Glomerular visceral epithelial cell (primary cell): Measurements from ENCODE around the gene SLC66A2.

Experiments used
- DNase-seq: peaks from one replicate; pipeline ENCODE4 v3.0.0-alpha.2; 2016; ENCODE audit errors: extremely low spot score

Gene SLC66A2

GRCh38 chr18:79903071-79903635, 48.3 kb downstream of the SLC66A2 start:
- no peak for DNase-seq

- DNase-seq, result no peak
Measured at GRCh38 chr18:79902640-79903039, 48.8 kb downstream of the SLC66A2 start.

- no peak for DNase-seq
Measured at GRCh38 chr18:79902075-79902474, 49.4 kb downstream of the SLC66A2 start.

- DNase-seq, result no peak
Measured at GRCh38 chr18:79901665-79902064, 49.8 kb downstream of the SLC66A2 start.

- no peak for DNase-seq
Measured at GRCh38 chr18:79900610-79901570, 50.6 kb downstream of the SLC66A2 start.

GRCh38 chr18:79899609-79900445, 51.6 kb downstream of the SLC66A2 start:
- no peak for DNase-seq

GRCh38 chr18:79898952-79899608, 52.4 kb downstream of the SLC66A2 start:
- no peak for DNase-seq

- no peak for DNase-seq
Measured at GRCh38 chr18:79897940-79898625, 53.4 kb downstream of the SLC66A2 start.

- DNase-seq, result no peak
Measured at GRCh38 chr18:79896738-79897137, 54.7 kb downstream of the SLC66A2 start.

- no peak for DNase-seq
Measured at GRCh38 chr18:79890674-79891073, 60.8 kb downstream of the SLC66A2 start.

GRCh38 chr18:79889569-79889968, 61.9 kb downstream of the SLC66A2 start:
- DNase-seq, result no peak

- DNase-seq, result no peak
Measured at GRCh38 chr18:79888016-79888415, 63.4 kb downstream of the SLC66A2 start.

GRCh38 chr18:79887181-79888000, 64.1 kb downstream of the SLC66A2 start:
- DNase-seq, result no peak

- no peak for DNase-seq
Measured at GRCh38 chr18:79884963-79885728, 66.3 kb downstream of the SLC66A2 start.

GRCh38 chr18:79884294-79884962, 67.0 kb downstream of the SLC66A2 start:
- DNase-seq, result no peak

- DNase-seq, result no peak
Measured at GRCh38 chr18:79883461-79884293, 67.8 kb downstream of the SLC66A2 start.

GRCh38 chr18:79882522-79883241, 68.8 kb downstream of the SLC66A2 start:
- DNase-seq, result no peak
